HEK293 (cell line): ENCODE measurements around the gene SRSF5.
A peak's percentile ranks its signal among the peaks of the same experiment; 100 is the strongest.

Source experiments
- MYNN ChIP-seq: fragments of 450-650 bp; formaldehyde crosslinking; IDR thresholded peaks from 2 replicates; pipeline ENCODE4 v1.5.1; 2016; ENCODE audit warnings: missing biosample characterization, missing genetic modification characterization, borderline replicate concordance
- TCF7L2 ChIP-seq: IDR thresholded peaks from 2 replicates; pipeline ENCODE4 v1.6.1; 2011; ENCODE audit warnings: low read depth, mild to moderate bottlenecking, inconsistent platforms, low read length, moderate library complexity, borderline replicate concordance
- ZNF324 ChIP-seq: fragments of 450-650 bp; formaldehyde crosslinking; IDR thresholded peaks from 2 replicates; pipeline ENCODE4 v1.5.1; 2016; ENCODE audit warnings: missing biosample characterization, missing genetic modification characterization
- ZNF391 ChIP-seq: fragments of 450-650 bp; formaldehyde crosslinking; IDR thresholded peaks from 2 replicates; pipeline ENCODE4 v1.5.1; 2016; ENCODE audit warnings: low read depth, missing biosample characterization, missing genetic modification characterization, borderline replicate concordance
- TF ChIP-seq, protein P1 (sequence below): fragments of 450-650 bp; formaldehyde crosslinking; IDR thresholded peaks from 2 replicates; pipeline ENCODE4 v1.5.1; 2016; ENCODE audit warnings: missing biosample characterization, missing genetic modification characterization

DNA sequence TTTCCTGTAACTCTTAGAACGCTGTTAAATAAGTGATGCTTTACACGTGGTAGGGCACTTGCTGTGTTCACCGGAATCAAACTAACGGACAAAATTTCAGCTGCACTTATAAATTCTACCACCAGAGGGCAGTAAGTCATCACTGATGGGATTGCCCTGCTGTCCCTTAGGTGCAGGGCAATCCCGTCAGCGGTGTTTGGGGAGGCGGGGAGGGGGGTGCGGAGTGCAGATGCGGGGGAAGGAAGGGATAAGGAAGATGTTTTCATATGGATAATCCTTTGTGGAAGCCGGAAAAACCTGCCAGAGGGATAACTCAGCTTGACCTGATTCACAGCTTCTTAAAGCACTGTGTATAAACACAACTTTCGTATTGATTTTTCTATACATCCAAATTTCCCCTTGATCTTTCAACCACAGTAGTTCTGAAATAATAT, 51.8 kb downstream of the SRSF5 start:
- TF ChIP-seq, protein P1, sequence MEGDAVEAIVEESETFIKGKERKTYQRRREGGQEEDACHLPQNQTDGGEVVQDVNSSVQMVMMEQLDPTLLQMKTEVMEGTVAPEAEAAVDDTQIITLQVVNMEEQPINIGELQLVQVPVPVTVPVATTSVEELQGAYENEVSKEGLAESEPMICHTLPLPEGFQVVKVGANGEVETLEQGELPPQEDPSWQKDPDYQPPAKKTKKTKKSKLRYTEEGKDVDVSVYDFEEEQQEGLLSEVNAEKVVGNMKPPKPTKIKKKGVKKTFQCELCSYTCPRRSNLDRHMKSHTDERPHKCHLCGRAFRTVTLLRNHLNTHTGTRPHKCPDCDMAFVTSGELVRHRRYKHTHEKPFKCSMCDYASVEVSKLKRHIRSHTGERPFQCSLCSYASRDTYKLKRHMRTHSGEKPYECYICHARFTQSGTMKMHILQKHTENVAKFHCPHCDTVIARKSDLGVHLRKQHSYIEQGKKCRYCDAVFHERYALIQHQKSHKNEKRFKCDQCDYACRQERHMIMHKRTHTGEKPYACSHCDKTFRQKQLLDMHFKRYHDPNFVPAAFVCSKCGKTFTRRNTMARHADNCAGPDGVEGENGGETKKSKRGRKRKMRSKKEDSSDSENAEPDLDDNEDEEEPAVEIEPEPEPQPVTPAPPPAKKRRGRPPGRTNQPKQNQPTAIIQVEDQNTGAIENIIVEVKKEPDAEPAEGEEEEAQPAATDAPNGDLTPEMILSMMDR (tag by site-specific recombination) = peak; percentile 55; the same call in 1 of the 2 replicates
- TF ChIP-seq ZNF391 (tag by site-specific recombination) (no peak), MYNN (tag by site-specific recombination) (no peak), ZNF324 (tag by site-specific recombination) (no peak), TCF7L2 (no peak)
